Fibroblast of skin of right quadriceps (primary cell): Measurements from ENCODE around the gene CCNA2.

Source experiments
- DNase-seq: peaks from one replicate; pipeline ENCODE4 v3.0.0-alpha.2; 2013

Gene CCNA2

GRCh38 chr4:121771869-121772268 lies 51.8 kb downstream of the CCNA2 start:
- DNase-seq: no peak

GRCh38 chr4:121769341-121769740 lies 54.3 kb downstream of the CCNA2 start:
- DNase-seq: no peak

- no peak for DNase-seq
These were observed 56.5 kb downstream of the CCNA2 start for GRCh38 chr4:121767166-121767565.
